Activated naive CD8-positive, alpha-beta T cell treated with anti-CD3 and anti-CD28 coated beads, Interleukin-2, amount 50 U/mL, for 16 hours (primary cell): ENCODE results near the gene FAM13A.
"Not testable (repeated sequence)": the region's sequence is repeated elsewhere in the genome, so short reads cannot be mapped to it uniquely, and the experiment has no call there.

Experiments
- DNase-seq: peaks from one replicate; pipeline ENCODE4 v3.0.0-alpha.2; 2020; ENCODE audit warnings: low read depth, low spot score

FAM13A gene

GRCh38 chr4:88963817-88964216, 93.2 kb downstream of the FAM13A start:
- no peak for DNase-seq

- no peak for DNase-seq
Observed at GRCh38 chr4:88962396-88962795, 94.6 kb downstream of the FAM13A start.

- DNase-seq = no peak
Observed at GRCh38 chr4:88960576-88960975, 96.4 kb downstream of the FAM13A start.

GRCh38 chr4:88958080-88958479, 98.9 kb downstream of the FAM13A start:
- DNase-seq = no peak

- DNase-seq = no peak
Observed at GRCh38 chr4:88957570-88957969, 99.4 kb downstream of the FAM13A start.

- no peak for DNase-seq
Observed at GRCh38 chr4:88955580-88956380, 101.2 kb downstream of the FAM13A start.

- DNase-seq = no peak
Observed at GRCh38 chr4:88953400-88953799, 103.6 kb downstream of the FAM13A start.

GRCh38 chr4:88952081-88952480, 104.9 kb downstream of the FAM13A start:
- no peak for DNase-seq

GRCh38 chr4:88949605-88950004, 107.4 kb downstream of the FAM13A start:
- DNase-seq = no peak

- no peak for DNase-seq
Observed at GRCh38 chr4:88940506-88940905, 116.5 kb downstream of the FAM13A start.

GRCh38 chr4:88939697-88940096, 117.3 kb downstream of the FAM13A start:
- DNase-seq = no peak

GRCh38 chr4:88938138-88938537, 118.8 kb downstream of the FAM13A start:
- DNase-seq = no peak

GRCh38 chr4:88937081-88937480, 119.9 kb downstream of the FAM13A start:
- DNase-seq = no peak

GRCh38 chr4:88933414-88934160, 123.4 kb downstream of the FAM13A start:
- DNase-seq = no peak

GRCh38 chr4:88928852-88929251, 128.1 kb downstream of the FAM13A start:
- no peak for DNase-seq

- DNase-seq = no peak
Observed at GRCh38 chr4:88927420-88927819, 129.6 kb downstream of the FAM13A start.

- no peak for DNase-seq
Observed at GRCh38 chr4:88919056-88919455, 137.9 kb downstream of the FAM13A start.

GRCh38 chr4:88913181-88913580, 143.8 kb downstream of the FAM13A start:
- not testable (repeated sequence) for DNase-seq

- DNase-seq = no peak
Observed at GRCh38 chr4:88911246-88912212, 145.5 kb downstream of the FAM13A start.

- no peak for DNase-seq
Observed at GRCh38 chr4:88910101-88910500, 146.9 kb downstream of the FAM13A start.

GRCh38 chr4:88908521-88908920, 148.5 kb downstream of the FAM13A start:
- DNase-seq = no peak

- DNase-seq = no peak
Observed at GRCh38 chr4:88908003-88908402, 149.0 kb downstream of the FAM13A start.
